ENCODE results near the gene RAP2B. TPM values are rescaled to one million over a fixed set of nuclear protein-coding genes. Genes with fewer than 3 reads are reported as not detected.
A peak's percentile ranks its signal among the peaks of the same experiment; 100 is the strongest.
"Not testable (repeated sequence)": the region's sequence is repeated elsewhere in the genome, so short reads cannot be mapped to it uniquely, and the experiment has no call there.

The RAP2B gene
- total RNA-seq: 10.7 and 12.2 TPM in 2 replicates

GRCh38 chr3:153161714-153162512 lies at the start of gene RAP2B:
Gene RAP2B (plus strand): TSS chr3:153162226. CDS start chr3:153162694, 468 bp downstream.
- peaks cover 50% of the 10 kb centered on the region for H3K4me1 Mint-ChIP-seq
- peaks cover 24% of the 10 kb centered on the region for H3K36me3 Mint-ChIP-seq (ENCODE audit: low read depth)
- CTCF ChIA-PET: interaction anchor here (1.0 kb wide), 1 partner anchor 119 kb away, joined by 4 read pairs; no protein-coding TSS in a partner anchor
- H3K4me3 Mint-ChIP-seq: peak within 1 kb of the TSS; percentile 97
- DNase-seq (peak; percentile 90), ATAC-seq (ENCODE audit: low read depth) (peak; percentile 59)
- intact Hi-C loops (cut with micrococcal nuclease): loop anchor here (1.0 to 10.0 kb wide), 10 partner anchors 60 to 1990 kb away; no protein-coding TSS in a partner anchor
- H3K9me3 Mint-ChIP-seq: no peaks in the 10 kb centered on the region
- POLR2A ChIA-PET: interaction anchor here (0.6 to 4.3 kb wide), 12 partner anchors 13 to 1777 kb away, joined by 3 to 38 read pairs (median 4); partner anchors contain the start of gene DHX36
- no peaks in the 10 kb centered on the region for H3K27me3 Mint-ChIP-seq
- peak within 1 kb of the TSS; percentile 97 for H3K27ac Mint-ChIP-seq
- TF ChIP-seq, protein P1, sequence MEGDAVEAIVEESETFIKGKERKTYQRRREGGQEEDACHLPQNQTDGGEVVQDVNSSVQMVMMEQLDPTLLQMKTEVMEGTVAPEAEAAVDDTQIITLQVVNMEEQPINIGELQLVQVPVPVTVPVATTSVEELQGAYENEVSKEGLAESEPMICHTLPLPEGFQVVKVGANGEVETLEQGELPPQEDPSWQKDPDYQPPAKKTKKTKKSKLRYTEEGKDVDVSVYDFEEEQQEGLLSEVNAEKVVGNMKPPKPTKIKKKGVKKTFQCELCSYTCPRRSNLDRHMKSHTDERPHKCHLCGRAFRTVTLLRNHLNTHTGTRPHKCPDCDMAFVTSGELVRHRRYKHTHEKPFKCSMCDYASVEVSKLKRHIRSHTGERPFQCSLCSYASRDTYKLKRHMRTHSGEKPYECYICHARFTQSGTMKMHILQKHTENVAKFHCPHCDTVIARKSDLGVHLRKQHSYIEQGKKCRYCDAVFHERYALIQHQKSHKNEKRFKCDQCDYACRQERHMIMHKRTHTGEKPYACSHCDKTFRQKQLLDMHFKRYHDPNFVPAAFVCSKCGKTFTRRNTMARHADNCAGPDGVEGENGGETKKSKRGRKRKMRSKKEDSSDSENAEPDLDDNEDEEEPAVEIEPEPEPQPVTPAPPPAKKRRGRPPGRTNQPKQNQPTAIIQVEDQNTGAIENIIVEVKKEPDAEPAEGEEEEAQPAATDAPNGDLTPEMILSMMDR (IDR thresholded peaks at IDR 0.05): no peak

GRCh38 chr3:153113541-153113940 lies 48.5 kb upstream of the RAP2B start:
- Mint-ChIP-seq H3K4me1 (no peaks in the 10 kb centered on the region), H3K27me3 (peaks cover 1% of the 10 kb centered on the region), H3K36me3 (ENCODE audit: low read depth) (no peaks in the 10 kb centered on the region), H3K9me3 (no peaks in the 10 kb centered on the region), H3K4me3 (no peak overlapping the region), H3K27ac (no peak overlapping the region)
- ChIA-PET CTCF (no interaction called here), POLR2A (no interaction called here)
- no peak for ATAC-seq (ENCODE audit: low read depth)
- no peak for DNase-seq
- TF ChIP-seq, protein P1 (IDR thresholded peaks at IDR 0.05): no peak
- intact Hi-C loops (cut with micrococcal nuclease): no loop called here

- intact Hi-C loops (cut with micrococcal nuclease): not testable (repeated sequence)
Measured at GRCh38 chr3:153114270-153114669, 47.8 kb upstream of the RAP2B start.

GRCh38 chr3:153115326-153115725 lies 46.7 kb upstream of the RAP2B start:
- TF ChIP-seq, protein P1 (IDR thresholded peaks at IDR 0.05): no peak
- DNase-seq (no peak), ATAC-seq (ENCODE audit: low read depth) (no peak)
- ChIA-PET CTCF (no interaction called here), POLR2A (no interaction called here)
- Mint-ChIP-seq H3K4me1 (no peaks in the 10 kb centered on the region), H3K27me3 (peaks cover 1% of the 10 kb centered on the region), H3K9me3 (no peaks in the 10 kb centered on the region), H3K4me3 (no peak overlapping the region), H3K36me3 (ENCODE audit: low read depth) (no peaks in the 10 kb centered on the region), H3K27ac (no peak overlapping the region)
- intact Hi-C loops (cut with micrococcal nuclease): no loop called here

More at GRCh38 chr3:153114270-153114669, 47.8 kb upstream of the RAP2B start:
- ATAC-seq (ENCODE audit: low read depth); H3K27me3 Mint-ChIP-seq; CTCF ChIA-PET; H3K36me3 Mint-ChIP-seq (ENCODE audit: low read depth); POLR2A ChIA-PET; H3K9me3 Mint-ChIP-seq; H3K4me1 Mint-ChIP-seq; H3K4me3 Mint-ChIP-seq; DNase-seq; H3K27ac Mint-ChIP-seq: not testable (repeated sequence)

DNA sequence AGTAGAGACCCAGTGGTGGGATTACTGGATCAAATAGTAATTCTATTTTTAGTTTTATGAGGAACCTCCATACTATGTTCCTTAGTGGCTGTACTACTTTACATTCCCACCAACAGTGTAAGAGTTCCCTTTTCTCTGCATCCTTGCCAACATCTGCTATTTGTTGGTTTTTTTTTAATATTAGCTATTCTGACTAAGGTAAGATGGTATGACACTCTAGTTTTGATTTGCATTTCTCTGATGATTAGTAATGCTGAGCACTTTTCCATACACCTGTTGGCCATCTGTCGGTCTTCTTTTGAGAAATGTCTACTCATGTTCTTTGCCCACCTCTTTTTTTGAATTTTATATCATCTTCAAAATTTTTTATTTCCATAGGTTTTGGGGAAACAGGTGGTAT lies 34.2 kb upstream of the RAP2B start:
- H3K4me1 Mint-ChIP-seq: no peaks in the 10 kb centered on the region
- DNase-seq (no peak), ATAC-seq (ENCODE audit: low read depth) (no peak)
- H3K27ac Mint-ChIP-seq: no peak overlapping the region
- no peaks in the 10 kb centered on the region for H3K36me3 Mint-ChIP-seq (ENCODE audit: low read depth)
- TF ChIP-seq, protein P1 (IDR thresholded peaks at IDR 0.05): no peak
- ChIA-PET POLR2A (no interaction called here), CTCF (no interaction called here)
- peaks cover 6% of the 10 kb centered on the region for H3K9me3 Mint-ChIP-seq
- no peaks in the 10 kb centered on the region for H3K27me3 Mint-ChIP-seq
- intact Hi-C loops (cut with micrococcal nuclease): no loop called here
- no peak overlapping the region for H3K4me3 Mint-ChIP-seq

All from activated B cell treated with CpG ODN at 0.5 μM for 24 hours (primary cell).